Epithelial cell of esophagus (primary cell): ENCODE results near the gene KRTCAP3.

Experiments used
- DNase-seq: peaks from one replicate; pipeline ENCODE4 v3.0.0; 2010; ENCODE audit warnings: low read depth
- H3K4me3 ChIP-seq: 2 replicates; pipeline ENCODE4 v1.5.1; 2011; ENCODE audit warnings: mild to moderate bottlenecking, low read length, control low read depth
- TF ChIP-seq, protein P1 (sequence below): IDR thresholded peaks from 2 replicates; pipeline ENCODE4 v1.5.1; 2011; ENCODE audit warnings: low read depth, mild to moderate bottlenecking, low read length, control low read depth, inconsistent platforms; ENCODE audit not compliant: insufficient read depth; ENCODE audit errors: missing control alignments

Gene KRTCAP3

DNA sequence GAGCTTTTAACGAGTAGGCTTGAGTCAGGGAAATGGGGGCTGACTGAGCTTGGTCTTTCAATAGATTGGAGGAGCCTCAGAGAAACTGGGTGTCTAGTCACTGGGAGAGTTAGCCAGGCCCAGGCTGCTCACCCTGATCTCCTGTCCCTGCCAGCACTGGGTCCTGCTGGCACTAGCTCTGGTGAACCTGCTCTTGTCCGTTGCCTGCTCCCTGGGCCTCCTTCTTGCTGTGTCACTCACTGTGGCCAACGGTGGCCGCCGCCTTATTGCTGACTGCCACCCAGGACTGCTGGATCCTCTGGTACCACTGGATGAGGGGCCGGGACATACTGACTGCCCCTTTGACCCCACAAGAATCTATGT, 720 bp downstream of the KRTCAP3 start:
- peak overlapping the region; percentile 59 for H3K4me3 ChIP-seq
- TF ChIP-seq, protein P1, sequence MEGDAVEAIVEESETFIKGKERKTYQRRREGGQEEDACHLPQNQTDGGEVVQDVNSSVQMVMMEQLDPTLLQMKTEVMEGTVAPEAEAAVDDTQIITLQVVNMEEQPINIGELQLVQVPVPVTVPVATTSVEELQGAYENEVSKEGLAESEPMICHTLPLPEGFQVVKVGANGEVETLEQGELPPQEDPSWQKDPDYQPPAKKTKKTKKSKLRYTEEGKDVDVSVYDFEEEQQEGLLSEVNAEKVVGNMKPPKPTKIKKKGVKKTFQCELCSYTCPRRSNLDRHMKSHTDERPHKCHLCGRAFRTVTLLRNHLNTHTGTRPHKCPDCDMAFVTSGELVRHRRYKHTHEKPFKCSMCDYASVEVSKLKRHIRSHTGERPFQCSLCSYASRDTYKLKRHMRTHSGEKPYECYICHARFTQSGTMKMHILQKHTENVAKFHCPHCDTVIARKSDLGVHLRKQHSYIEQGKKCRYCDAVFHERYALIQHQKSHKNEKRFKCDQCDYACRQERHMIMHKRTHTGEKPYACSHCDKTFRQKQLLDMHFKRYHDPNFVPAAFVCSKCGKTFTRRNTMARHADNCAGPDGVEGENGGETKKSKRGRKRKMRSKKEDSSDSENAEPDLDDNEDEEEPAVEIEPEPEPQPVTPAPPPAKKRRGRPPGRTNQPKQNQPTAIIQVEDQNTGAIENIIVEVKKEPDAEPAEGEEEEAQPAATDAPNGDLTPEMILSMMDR: no peak
- DNase-seq: peak; percentile 22

DNA sequence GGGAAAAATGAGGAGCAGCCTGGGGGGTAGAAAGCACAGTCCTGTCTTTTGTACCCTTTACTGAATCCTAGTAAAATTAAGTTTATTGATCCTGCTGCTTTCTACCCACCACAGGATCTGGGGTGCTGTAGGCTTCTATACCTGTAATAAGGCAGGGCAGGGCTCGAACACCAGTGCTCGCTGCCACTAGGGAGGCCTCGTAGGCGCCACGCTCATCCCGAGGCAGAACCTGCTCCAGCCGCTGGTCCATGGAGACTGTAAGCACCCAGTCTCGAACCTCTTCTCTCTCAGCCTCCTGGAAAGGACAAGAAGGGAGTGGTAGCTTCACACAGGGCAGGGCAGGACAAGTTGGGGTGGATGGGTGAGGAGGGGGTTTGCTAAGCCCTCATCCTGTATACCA, 3.0 kb downstream of the KRTCAP3 start:
- TF ChIP-seq, protein P1: no peak
- no peak overlapping the region for H3K4me3 ChIP-seq
- DNase-seq: no peak

DNA sequence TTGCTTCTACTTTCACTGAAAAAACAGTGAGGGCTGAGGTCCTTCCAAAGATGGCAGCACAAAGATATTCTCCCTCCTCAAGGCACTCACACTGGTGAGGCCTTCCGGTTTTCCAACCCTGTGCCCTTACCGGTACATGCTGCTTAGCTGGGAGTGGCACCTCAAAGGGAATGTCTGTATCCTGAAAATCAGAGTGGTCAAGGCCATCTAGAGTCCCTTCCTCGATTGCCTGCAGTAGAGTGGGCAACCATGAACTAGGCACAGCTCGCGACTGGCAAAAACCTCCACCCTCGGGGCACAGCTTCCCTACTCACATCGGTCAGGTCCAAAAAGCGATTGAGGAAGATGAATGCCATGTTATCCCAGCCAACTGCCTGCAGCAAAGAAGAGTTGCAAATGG, 3.4 kb downstream of the KRTCAP3 start:
- DNase-seq: no peak

DNA sequence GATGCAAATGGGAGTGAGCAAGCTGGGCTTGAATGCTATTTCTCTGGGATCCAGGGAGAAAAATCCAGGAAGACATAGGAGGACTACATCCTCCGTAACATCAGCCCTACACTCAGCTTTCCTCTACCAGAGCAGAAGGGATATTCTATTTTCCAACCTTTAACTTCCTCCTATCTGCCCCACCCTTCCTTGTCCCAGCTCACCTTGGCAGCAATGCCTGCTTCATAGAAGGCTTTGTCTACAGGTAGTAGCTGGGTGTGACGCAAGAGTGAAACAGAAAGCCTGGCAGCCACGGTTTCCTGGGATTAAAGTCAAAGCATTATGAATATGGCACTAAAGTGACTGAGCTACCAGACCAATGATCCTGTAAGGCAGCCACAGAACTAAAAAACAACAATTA, 3.9 kb downstream of the KRTCAP3 start:
- no peak overlapping the region for H3K4me3 ChIP-seq
- DNase-seq: peak; percentile 93
- TF ChIP-seq, protein P1: no peak

More for the DNA sequence above, 3.4 kb downstream of the KRTCAP3 start:
- TF ChIP-seq, protein P1: no peak
- H3K4me3 ChIP-seq: no peak overlapping the region

DNA sequence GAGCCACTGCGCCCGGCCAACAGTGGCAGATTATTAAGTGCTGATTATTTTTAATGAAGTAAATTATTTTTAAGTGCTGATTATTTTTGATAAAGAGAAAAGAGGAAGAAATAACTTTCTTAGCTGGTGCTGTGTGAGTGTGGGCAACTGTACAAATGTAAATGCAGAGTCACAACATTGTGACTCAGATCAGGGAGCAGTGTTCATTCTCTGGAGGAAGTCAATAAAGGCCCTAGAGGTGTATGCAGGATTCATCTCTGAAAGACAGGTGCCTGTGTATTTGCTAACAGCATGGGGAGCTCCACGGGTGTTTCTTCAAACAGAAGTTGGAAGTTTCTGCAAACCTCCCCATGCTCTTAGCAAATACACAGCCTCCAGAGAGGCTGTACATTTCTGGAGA, 6.2 kb downstream of the KRTCAP3 start:
- peak; percentile 52 for DNase-seq
- TF ChIP-seq, protein P1: no peak
- H3K4me3 ChIP-seq: no peak overlapping the region

DNA sequence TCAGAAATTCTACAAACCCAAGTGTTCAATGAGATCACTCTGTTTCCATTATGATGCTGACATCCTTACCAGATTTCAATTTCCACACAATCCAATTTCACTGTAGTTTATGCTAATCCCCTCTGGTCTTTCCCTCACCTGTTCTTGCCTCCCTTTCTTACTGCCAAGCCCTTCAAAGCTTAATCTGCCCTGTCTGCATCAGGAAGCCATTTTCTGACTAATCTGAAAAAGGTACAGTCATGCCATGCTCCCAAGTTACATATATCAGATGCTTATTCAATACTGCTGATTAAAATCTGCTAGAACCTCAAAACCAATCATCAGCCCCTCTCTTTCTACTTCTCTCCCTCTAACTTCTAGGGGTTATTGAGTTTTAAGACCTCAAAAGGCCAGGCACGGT, 8.9 kb downstream of the KRTCAP3 start:
- TF ChIP-seq, protein P1: no peak

DNA sequence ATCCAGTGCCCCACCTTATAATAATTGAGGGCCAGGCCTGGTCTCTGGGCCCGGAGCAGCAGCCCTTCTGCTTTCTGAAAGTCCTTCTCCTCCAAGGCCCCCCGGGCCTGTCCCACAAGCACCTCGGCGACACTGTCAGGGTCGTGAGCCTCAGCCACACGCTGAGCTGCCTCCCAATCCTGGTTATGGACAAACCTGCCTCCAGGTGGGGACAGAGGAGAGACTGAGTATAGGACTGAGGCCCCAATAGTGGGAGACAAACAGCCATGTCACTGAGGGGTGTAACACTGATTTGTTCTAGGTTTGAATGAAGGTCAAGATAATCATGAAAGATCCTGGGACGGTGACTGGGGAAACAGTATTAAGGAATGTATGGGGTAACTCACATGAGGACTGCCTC, 11.8 kb downstream of the KRTCAP3 start:
- TF ChIP-seq, protein P1: no peak
- DNase-seq: no peak
- H3K4me3 ChIP-seq: no peak overlapping the region

More for the DNA sequence above, 8.9 kb downstream of the KRTCAP3 start:
- H3K4me3 ChIP-seq: no peak overlapping the region
- no peak for DNase-seq
